ENCODE measurements around the gene BEND7.
A peak's percentile ranks its signal among the peaks of the same experiment; 100 is the strongest.
"Not testable (repeated sequence)": the region's sequence is repeated elsewhere in the genome, so short reads cannot be mapped to it uniquely, and the experiment has no call there.

The BEND7 gene

GRCh38 chr10:13550802-13551201 is 22.0 kb upstream of the BEND7 start:
- Histone ChIP-seq H3K4me1 (ENCODE audit: control insufficient read depth in 5 of 5, insufficient read depth in 5 of 5, low read length in 5 of 5) (no peaks in the 10 kb centered on the region), H3K27me3 (ENCODE audit: control insufficient read depth in 5 of 5, insufficient read depth in 4 of 5, low read length in 5 of 5) (peaks cover 0 to 6% (median 2%) of the 10 kb centered on the region in 5 donors), H3K4me3 (ENCODE audit: low read depth in 1 of 5, low read length in 5 of 5) (no peak overlapping the region), H3K27ac (ENCODE audit: low read depth, low read length) (no peak overlapping the region), H3K36me3 (ENCODE audit: control insufficient read depth in 5 of 5, insufficient read depth in 5 of 5, low read length in 5 of 5) (no peaks in the 10 kb centered on the region), H3K9ac (ENCODE audit: low read length in 5 of 5) (no peak overlapping the region), H3K9me3 (ENCODE audit: control insufficient read depth in 5 of 5, low read length in 5 of 5) (peaks cover 4 to 14% (median 5%) of the 10 kb centered on the region in 5 donors)

DNA sequence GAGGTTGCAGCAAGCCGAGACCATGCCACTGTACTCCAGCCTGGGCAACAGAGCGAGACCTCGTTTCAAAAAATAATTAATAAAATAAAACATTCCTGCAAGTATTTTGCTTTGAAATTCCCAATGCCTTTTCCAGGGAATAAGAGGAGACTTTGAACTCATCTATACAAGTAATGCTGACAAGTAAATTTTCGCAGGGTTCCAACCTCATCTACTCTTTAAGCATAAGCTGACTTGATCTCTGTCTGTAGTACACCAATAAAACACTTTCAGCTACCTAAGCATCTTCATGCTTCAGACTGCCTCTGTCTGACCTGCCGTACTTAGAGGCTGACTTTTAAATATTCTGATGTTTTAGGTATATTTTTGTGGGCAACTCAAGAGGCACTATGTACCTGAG is 13.7 kb upstream of the BEND7 start:
- Histone ChIP-seq H3K9me3 (ENCODE audit: control insufficient read depth in 5 of 5, low read length in 5 of 5) (no peaks in the 10 kb centered on the region), H3K27ac (ENCODE audit: low read depth, low read length) (no peak overlapping the region), H3K4me1 (ENCODE audit: control insufficient read depth in 5 of 5, insufficient read depth in 5 of 5, low read length in 5 of 5) (no peaks in the 10 kb centered on the region), H3K4me3 (ENCODE audit: low read depth in 1 of 5, low read length in 5 of 5) (no peak overlapping the region), H3K9ac (ENCODE audit: low read length in 5 of 5) (no peak overlapping the region), H3K36me3 (ENCODE audit: control insufficient read depth in 5 of 5, insufficient read depth in 5 of 5, low read length in 5 of 5) (no peaks in the 10 kb centered on the region), H3K27me3 (ENCODE audit: control insufficient read depth in 5 of 5, insufficient read depth in 4 of 5, low read length in 5 of 5) (peaks cover 0 to 17% (median 10%) of the 10 kb centered on the region in 5 donors)

DNA sequence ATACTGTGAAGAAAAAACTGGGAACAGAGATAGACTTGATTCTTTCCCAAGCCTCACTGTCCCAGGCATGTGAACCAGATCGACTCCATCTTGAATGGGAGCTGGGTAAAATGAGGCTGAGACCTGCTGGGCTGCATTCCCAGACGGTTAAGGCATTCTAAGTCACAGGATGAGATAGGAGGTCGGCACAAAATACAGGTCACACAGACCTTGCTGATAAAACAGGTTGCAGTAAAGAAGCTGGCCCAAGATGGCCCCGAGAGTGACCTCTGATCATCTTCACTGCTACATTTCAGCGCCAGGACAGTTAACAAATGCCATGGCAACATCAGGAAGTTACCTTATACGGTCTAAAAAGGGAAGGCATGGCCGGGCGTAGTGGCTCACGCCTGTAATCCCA is 9.2 kb upstream of the BEND7 start:
- not testable (repeated sequence) for H3K9me3 ChIP-seq (ENCODE audit: control insufficient read depth in 5 of 5, low read length in 5 of 5); H3K4me1 ChIP-seq (ENCODE audit: control insufficient read depth in 5 of 5, insufficient read depth in 5 of 5, low read length in 5 of 5); H3K36me3 ChIP-seq (ENCODE audit: control insufficient read depth in 5 of 5, insufficient read depth in 5 of 5, low read length in 5 of 5); H3K9ac ChIP-seq (ENCODE audit: low read length in 5 of 5); H3K27ac ChIP-seq (ENCODE audit: low read depth, low read length); H3K4me3 ChIP-seq (ENCODE audit: low read depth in 1 of 5, low read length in 5 of 5)
- H3K27me3 ChIP-seq (ENCODE audit: control insufficient read depth in 5 of 5, insufficient read depth in 4 of 5, low read length in 5 of 5) = peaks cover 0 to 10% (median 7%) of the 10 kb centered on the region in 5 donors

DNA sequence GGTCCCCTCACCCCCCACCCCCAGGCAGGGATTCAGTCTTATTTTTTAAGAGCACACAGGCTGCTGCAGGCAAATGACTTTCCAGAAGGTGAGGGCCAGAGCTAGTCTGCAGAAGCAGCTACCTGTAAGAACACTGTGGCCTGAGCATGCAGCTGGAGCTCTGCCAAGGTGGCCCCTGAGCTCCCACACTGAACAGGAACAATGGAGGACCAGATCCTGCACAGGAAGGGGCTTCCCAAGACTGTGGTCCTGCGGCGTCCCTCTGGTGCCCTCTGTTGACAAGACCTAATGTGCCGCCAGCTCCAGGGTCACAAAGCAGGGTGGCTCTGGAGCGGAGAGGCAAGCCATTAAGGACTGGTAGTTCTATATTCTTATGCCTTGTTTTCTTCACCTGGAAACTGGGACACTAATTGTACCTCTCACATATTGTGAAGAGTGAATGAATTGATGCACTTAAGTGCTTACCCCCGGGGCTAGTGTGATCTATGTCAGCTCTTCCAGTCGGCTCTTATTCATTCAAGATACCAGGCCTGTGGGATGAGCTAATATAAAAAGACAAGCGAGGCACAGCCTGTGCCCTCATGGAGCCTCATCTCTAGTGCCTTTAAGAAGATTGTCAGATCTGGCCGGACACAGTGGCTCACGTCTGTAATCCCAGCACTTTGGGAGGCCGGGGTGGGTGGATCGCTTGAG is 8.0 kb upstream of the BEND7 start:
- peaks cover 0 to 10% (median 7%) of the 10 kb centered on the region in 5 donors for H3K27me3 ChIP-seq (ENCODE audit: control insufficient read depth in 5 of 5, insufficient read depth in 4 of 5, low read length in 5 of 5)
- H3K9ac ChIP-seq (ENCODE audit: low read length in 5 of 5) = no peak overlapping the region
- peaks cover 0 to 3% (median 0%) of the 10 kb centered on the region in 5 donors for H3K4me1 ChIP-seq (ENCODE audit: control insufficient read depth in 5 of 5, insufficient read depth in 5 of 5, low read length in 5 of 5)
- no peak overlapping the region for H3K27ac ChIP-seq (ENCODE audit: low read depth, low read length)
- H3K4me3 ChIP-seq (ENCODE audit: low read depth in 1 of 5, low read length in 5 of 5) = no peak overlapping the region
- no peaks in the 10 kb centered on the region for H3K36me3 ChIP-seq (ENCODE audit: control insufficient read depth in 5 of 5, insufficient read depth in 5 of 5, low read length in 5 of 5)
- H3K9me3 ChIP-seq (ENCODE audit: control insufficient read depth in 5 of 5, low read length in 5 of 5) = peaks cover 0 to 3% (median 0%) of the 10 kb centered on the region in 5 donors

DNA sequence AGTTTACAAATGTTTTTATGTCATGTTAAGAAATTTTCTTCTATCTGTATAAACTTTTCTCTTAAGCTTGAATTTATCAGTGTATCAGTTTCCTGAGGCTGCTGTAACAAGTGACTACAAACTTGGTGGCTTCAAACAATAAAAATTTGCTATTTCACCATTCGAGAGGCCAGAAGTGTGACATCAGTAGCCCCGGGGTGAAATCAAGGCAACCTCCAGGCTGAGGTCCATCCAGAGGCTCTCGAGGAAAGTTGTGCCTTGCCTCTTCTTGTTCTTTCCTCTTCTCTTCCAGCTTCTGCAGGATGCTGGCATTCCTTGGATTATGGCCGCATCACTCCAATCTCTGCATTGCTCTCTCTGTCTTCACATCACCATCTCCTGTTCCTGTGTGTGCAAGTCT is 6.5 kb upstream of the BEND7 start:
- no peaks in the 10 kb centered on the region for H3K36me3 ChIP-seq (ENCODE audit: control insufficient read depth in 5 of 5, insufficient read depth in 5 of 5, low read length in 5 of 5)
- H3K9me3 ChIP-seq (ENCODE audit: control insufficient read depth in 5 of 5, low read length in 5 of 5) = peaks cover 0 to 3% (median 0%) of the 10 kb centered on the region in 5 donors
- H3K9ac ChIP-seq (ENCODE audit: low read length in 5 of 5) = no peak overlapping the region

DNA sequence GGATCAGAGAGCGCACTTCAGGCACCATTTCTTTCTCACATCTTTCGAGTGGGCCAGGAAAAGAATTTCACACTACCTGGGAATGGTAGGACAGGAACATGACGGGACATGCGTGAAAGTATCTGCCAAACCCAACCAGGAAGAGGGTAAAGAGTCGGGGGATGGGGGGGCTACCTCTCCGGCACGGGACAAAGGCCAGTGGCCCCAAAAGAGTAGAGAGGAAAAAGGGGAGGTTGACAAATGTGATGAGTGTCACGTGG is 830 bp upstream of the BEND7 start:
- Histone ChIP-seq H3K9ac (ENCODE audit: low read length in 5 of 5) (peak overlapping the region; percentile 5 to 83 (median 76)), H3K9me3 (ENCODE audit: control insufficient read depth in 5 of 5, low read length in 5 of 5) (no peaks in the 10 kb centered on the region), H3K27ac (ENCODE audit: low read depth, low read length) (peak overlapping the region; percentile 49), H3K27me3 (ENCODE audit: control insufficient read depth in 5 of 5, insufficient read depth in 4 of 5, low read length in 5 of 5) (peaks cover 0 to 3% (median 0%) of the 10 kb centered on the region in 5 donors), H3K36me3 (ENCODE audit: control insufficient read depth in 5 of 5, insufficient read depth in 5 of 5, low read length in 5 of 5) (no peaks in the 10 kb centered on the region), H3K4me1 (ENCODE audit: control insufficient read depth in 5 of 5, insufficient read depth in 5 of 5, low read length in 5 of 5) (peaks cover 0 to 31% (median 21%) of the 10 kb centered on the region in 5 donors), H3K4me3 (ENCODE audit: low read depth in 1 of 5, low read length in 5 of 5) (peak overlapping the region; percentile 54 to 79 (median 68))

More for the DNA sequence above, 6.5 kb upstream of the BEND7 start:
- Histone ChIP-seq H3K4me3 (ENCODE audit: low read depth in 1 of 5, low read length in 5 of 5) (no peak overlapping the region), H3K27ac (ENCODE audit: low read depth, low read length) (no peak overlapping the region), H3K4me1 (ENCODE audit: control insufficient read depth in 5 of 5, insufficient read depth in 5 of 5, low read length in 5 of 5) (peaks cover 0 to 3% (median 0%) of the 10 kb centered on the region in 5 donors), H3K27me3 (ENCODE audit: control insufficient read depth in 5 of 5, insufficient read depth in 4 of 5, low read length in 5 of 5) (peaks cover 0 to 2% (median 0%) of the 10 kb centered on the region in 5 donors)

DNA sequence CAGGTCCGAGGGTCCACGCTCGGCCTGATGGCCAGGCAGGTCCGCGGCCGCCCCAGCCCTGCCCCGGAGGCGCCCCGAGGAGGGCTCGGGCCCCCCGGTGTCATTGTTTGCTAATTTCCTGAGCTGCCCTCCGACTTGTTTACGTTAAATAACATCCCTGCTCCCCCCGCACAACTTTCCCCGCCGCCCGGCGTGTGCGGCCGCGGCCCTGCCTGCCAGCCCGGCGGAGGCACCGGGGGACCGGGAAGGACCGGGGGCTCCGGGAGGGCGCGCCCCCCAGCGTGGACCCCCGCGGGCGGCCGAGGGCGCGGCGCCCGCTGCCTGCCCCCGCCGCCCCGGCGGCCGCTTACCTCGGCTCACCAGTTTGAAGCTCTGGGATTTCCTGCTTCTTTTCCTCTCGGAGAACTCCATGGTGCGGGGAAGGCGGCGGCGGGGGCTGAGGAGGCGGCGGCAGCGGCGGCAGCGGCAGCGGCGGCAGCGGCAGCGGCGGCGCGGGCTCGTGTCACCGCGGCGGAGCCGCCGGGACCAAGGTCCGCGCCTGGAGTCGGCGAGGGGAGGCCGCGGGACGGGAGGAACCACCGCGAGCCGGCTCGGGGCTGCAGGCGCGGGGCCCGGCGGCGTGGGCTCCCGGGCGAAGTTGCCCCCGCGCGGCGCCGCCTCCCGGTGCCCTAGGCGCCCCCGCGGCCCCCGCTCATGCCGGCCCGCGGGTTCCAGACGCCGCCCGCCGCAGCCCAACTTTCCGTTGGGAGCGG is 515 bp downstream of the BEND7 start:
- Histone ChIP-seq H3K9me3 (ENCODE audit: control insufficient read depth in 5 of 5, low read length in 5 of 5) (no peaks in the 10 kb centered on the region), H3K27me3 (ENCODE audit: control insufficient read depth in 5 of 5, insufficient read depth in 4 of 5, low read length in 5 of 5) (peaks cover 0 to 3% (median 0%) of the 10 kb centered on the region in 5 donors), H3K9ac (ENCODE audit: low read length in 5 of 5) (peak overlapping the region in 4 of 5 donors; percentile 70 to 86 (median 75)), H3K36me3 (ENCODE audit: control insufficient read depth in 5 of 5, insufficient read depth in 5 of 5, low read length in 5 of 5) (peaks cover 0 to 2% (median 0%) of the 10 kb centered on the region in 5 donors), H3K4me3 (ENCODE audit: low read depth in 1 of 5, low read length in 5 of 5) (peak overlapping the region; percentile 46 to 71 (median 66)), H3K4me1 (ENCODE audit: control insufficient read depth in 5 of 5, insufficient read depth in 5 of 5, low read length in 5 of 5) (peaks cover 0 to 31% (median 21%) of the 10 kb centered on the region in 5 donors), H3K27ac (ENCODE audit: low read depth, low read length) (peak overlapping the region; percentile 88)

- Histone ChIP-seq H3K9ac (ENCODE audit: low read length in 5 of 5) (peak overlapping the region; percentile 2 to 86 (median 71)), H3K36me3 (ENCODE audit: control insufficient read depth in 5 of 5, insufficient read depth in 5 of 5, low read length in 5 of 5) (peaks cover 0 to 2% (median 0%) of the 10 kb centered on the region in 5 donors), H3K4me3 (ENCODE audit: low read depth in 1 of 5, low read length in 5 of 5) (peak overlapping the region; percentile 46 to 71 (median 66)), H3K27ac (ENCODE audit: low read depth, low read length) (peak overlapping the region; percentile 88), H3K27me3 (ENCODE audit: control insufficient read depth in 5 of 5, insufficient read depth in 4 of 5, low read length in 5 of 5) (peaks cover 0 to 3% (median 0%) of the 10 kb centered on the region in 5 donors), H3K4me1 (ENCODE audit: control insufficient read depth in 5 of 5, insufficient read depth in 5 of 5, low read length in 5 of 5) (peaks cover 0 to 31% (median 21%) of the 10 kb centered on the region in 5 donors), H3K9me3 (ENCODE audit: control insufficient read depth in 5 of 5, low read length in 5 of 5) (no peaks in the 10 kb centered on the region)
Measured at GRCh38 chr10:13527864-13528122, 1.0 kb downstream of the BEND7 start.

DNA sequence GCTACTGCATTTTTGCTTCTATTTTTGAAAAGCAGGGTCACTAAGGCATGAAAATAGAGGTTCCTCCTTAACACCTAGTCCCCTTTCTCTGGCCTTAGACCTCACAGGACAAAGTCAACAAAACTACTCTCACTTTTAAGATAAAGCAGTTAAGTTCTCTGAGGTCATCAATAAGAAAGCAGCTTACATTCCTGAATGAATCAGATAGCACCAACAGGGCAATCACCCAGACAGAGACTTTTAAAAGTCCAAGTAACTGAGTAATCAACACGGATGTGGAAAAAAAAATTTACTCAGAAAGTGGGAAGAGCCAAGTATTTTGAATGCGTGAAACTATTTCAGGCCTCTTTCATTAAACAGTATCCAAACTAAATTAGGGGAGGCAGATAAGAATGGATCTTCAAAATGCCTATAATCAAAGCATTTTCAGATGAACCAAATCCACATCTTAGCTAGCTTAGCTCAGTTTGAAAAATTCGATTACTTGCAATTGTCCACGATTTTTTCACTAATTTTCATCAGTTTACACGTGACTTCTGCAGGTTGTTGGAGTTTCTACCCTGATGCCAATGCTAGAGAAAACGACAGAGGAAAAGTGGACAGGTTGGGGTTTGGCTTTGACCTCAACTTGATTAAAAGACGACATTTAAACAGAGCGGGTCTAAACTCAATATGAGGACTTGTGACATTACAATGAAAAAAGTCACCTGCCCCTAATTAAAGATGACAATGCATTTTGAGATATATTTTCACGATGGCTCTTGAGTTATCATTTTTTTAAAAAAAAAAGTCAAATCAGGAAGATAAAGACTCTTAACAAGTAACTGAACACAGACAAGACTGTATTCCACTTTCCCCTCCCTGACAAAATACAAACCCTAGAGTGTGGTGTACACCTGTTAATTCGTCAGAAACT is 1.6 kb downstream of the BEND7 start:
- peak overlapping the region; percentile 88 for H3K27ac ChIP-seq (ENCODE audit: low read depth, low read length)
- H3K9me3 ChIP-seq (ENCODE audit: control insufficient read depth in 5 of 5, low read length in 5 of 5) = no peaks in the 10 kb centered on the region
- peaks cover 0 to 3% (median 0%) of the 10 kb centered on the region in 5 donors for H3K27me3 ChIP-seq (ENCODE audit: control insufficient read depth in 5 of 5, insufficient read depth in 4 of 5, low read length in 5 of 5)

More for the DNA sequence above, 1.6 kb downstream of the BEND7 start:
- peaks cover 0 to 2% (median 0%) of the 10 kb centered on the region in 5 donors for H3K36me3 ChIP-seq (ENCODE audit: control insufficient read depth in 5 of 5, insufficient read depth in 5 of 5, low read length in 5 of 5)
- peak overlapping the region; percentile 2 to 86 (median 71) for H3K9ac ChIP-seq (ENCODE audit: low read length in 5 of 5)
- H3K4me1 ChIP-seq (ENCODE audit: control insufficient read depth in 5 of 5, insufficient read depth in 5 of 5, low read length in 5 of 5) = peaks cover 0 to 31% (median 21%) of the 10 kb centered on the region in 5 donors
- peak overlapping the region; percentile 46 to 71 (median 66) for H3K4me3 ChIP-seq (ENCODE audit: low read depth in 1 of 5, low read length in 5 of 5)
